MM.1S (cell line): ENCODE data around the gene RWDD1.

Source experiments
- DNase-seq: peaks from one replicate; pipeline ENCODE4 v3.0.0-alpha.2; 2015
- H2AFZ ChIP-seq: fragments of 300-600 bp; sonication (generic); 2 replicates; pipeline ENCODE4 v1.6.0; 2016; ENCODE audit warnings: antibody characterized with exemption, low read length
- H3F3A ChIP-seq: fragments of 300-600 bp; sonication (generic); 2 replicates; pipeline ENCODE4 v1.6.1; 2016; ENCODE audit warnings: mild to moderate bottlenecking, antibody characterized with exemption, low read length, moderate library complexity, mixed read lengths; ENCODE audit not compliant: insufficient read depth
- H3K27ac ChIP-seq: fragments of 300-600 bp; sonication (generic); 2 replicates; pipeline ENCODE4 v1.5.1; 2016; ENCODE audit warnings: mild to moderate bottlenecking, low read length
- H3K27me3 ChIP-seq: fragments of 300-600 bp; sonication (generic); replicated peaks from 2 replicates; pipeline ENCODE4 v1.6.0; 2016; ENCODE audit warnings: low read length; ENCODE audit not compliant: insufficient read depth
- H3K36me3 ChIP-seq: fragments of 300-600 bp; sonication (generic); replicated peaks from 2 replicates; pipeline ENCODE4 v1.6.1; 2016; ENCODE audit warnings: mild to moderate bottlenecking, low read length, mixed read lengths; ENCODE audit not compliant: insufficient read depth
- H3K4me1 ChIP-seq: fragments of 300-600 bp; sonication (generic); 2 replicates; pipeline ENCODE4 v1.6.1; 2016; ENCODE audit warnings: low read length, mixed read lengths
- H3K4me2 ChIP-seq: fragments of 300-600 bp; sonication (generic); 2 replicates; pipeline ENCODE4 v1.6.0; 2016; ENCODE audit warnings: low read depth, low read length
- H3K4me3 ChIP-seq: fragments of 300-600 bp; sonication (generic); 2 replicates; pipeline ENCODE4 v1.5.1; 2016; ENCODE audit warnings: low read length, mixed read lengths
- H3K79me2 ChIP-seq: fragments of 300-600 bp; sonication (generic); 2 replicates; pipeline ENCODE4 v1.6.1; 2016; ENCODE audit warnings: mixed run types, low read length, mixed read lengths
- H3K9ac ChIP-seq: fragments of 300-600 bp; sonication (generic); 2 replicates; pipeline ENCODE4 v1.6.1; 2016; ENCODE audit warnings: low read length, mixed read lengths
- H3K9me2 ChIP-seq: fragments of 300-600 bp; sonication (generic); replicated peaks from 2 replicates; pipeline ENCODE4 v1.6.1; 2016; ENCODE audit warnings: mild to moderate bottlenecking, low read length, mixed read lengths; ENCODE audit not compliant: insufficient read depth
- H3K9me3 ChIP-seq: fragments of 300-600 bp; sonication (generic); replicated peaks from 2 replicates; pipeline ENCODE4 v1.6.1; 2016; ENCODE audit warnings: mild to moderate bottlenecking, low read length, mixed read lengths; ENCODE audit not compliant: insufficient read depth
- H4K20me1 ChIP-seq: fragments of 300-600 bp; sonication (generic); 2 replicates; pipeline ENCODE4 v1.6.1; 2016; ENCODE audit warnings: mild to moderate bottlenecking, low read length, moderate library complexity, mixed read lengths; ENCODE audit not compliant: insufficient read depth
- EZH2 ChIP-seq: fragments of 300-600 bp; sonication (generic); optimal IDR thresholded peaks from 2 replicates; pipeline ENCODE3; 2017; ENCODE audit warnings: low read depth, mild to moderate bottlenecking, antibody characterized with exemption, low read length, mixed read lengths
- EZH2phosphoT487 ChIP-seq: fragments of 300-600 bp; sonication (generic); IDR thresholded peaks from 2 replicates; pipeline ENCODE4 v1.6.1; 2018; ENCODE audit warnings: antibody characterized with exemption, low read length
- TF ChIP-seq, protein P1 (sequence below): fragments of 300-600 bp; sonication (generic); IDR thresholded peaks from 2 replicates; pipeline ENCODE4 v1.5.1; 2016; ENCODE audit warnings: antibody characterized with exemption, low read length, mixed read lengths

RWDD1 gene

DNA sequence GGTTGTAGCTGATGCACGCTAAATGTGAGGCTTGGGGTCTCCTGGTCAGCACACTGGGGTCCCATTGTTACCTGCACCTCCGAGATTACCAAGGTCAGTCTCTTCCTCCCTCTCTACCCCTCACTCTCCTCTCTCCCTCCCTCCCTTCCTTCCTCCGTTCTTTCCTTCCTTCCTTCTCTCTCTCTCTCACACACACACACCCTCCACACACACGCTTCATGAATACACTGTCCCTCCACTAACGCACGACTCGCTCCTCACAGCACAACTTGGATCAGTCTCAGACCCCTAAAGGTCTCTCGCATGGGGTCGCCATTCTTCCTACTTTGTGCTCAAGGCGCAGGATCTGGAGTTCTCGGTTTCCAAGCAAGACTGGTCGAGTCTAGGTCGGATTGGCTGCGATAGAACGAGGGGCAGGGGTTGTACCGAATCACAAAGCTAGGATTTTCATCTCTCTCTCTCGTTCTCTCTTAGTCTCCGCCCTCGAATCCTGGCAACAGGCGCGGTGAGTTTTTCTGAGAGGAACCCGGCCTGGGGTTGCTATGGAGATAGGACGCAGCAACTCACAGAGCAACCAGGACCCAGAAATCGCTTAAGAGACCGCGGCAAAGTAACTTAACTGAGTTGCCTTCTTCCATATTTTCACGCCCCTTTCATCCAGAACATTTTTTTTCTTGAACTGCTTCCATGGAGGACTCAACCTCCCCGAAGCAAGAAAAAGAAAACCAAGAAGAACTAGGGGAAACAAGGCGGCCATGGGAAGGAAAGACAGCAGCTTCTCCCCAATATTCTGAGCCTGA lies 44.8 kb downstream of the RWDD1 start, which contains the start of gene RSPH4A:
RSPH4A (plus strand) TSS at position 543 of the 800 bp plus-strand sequence; CDS start at position 688, 145 bp downstream.
- Histone ChIP-seq H2AFZ (peak within 1 kb of the TSS; percentile 93), H3K9me3 (no peaks in the 10 kb centered on the region), H3K4me1 (0 out of 2 replicates have a peak, but pooled peaks cover 9% of the 10 kb centered on the region), H3K9me2 (no peaks in the 10 kb centered on the region), H3K4me3 (peak within 1 kb of the TSS; percentile 83), H4K20me1 (no peaks in the 10 kb centered on the region), H3K9ac (peak within 1 kb of the TSS; percentile 57; the same call in 1 of the 2 replicates), H3F3A (peaks cover 8% of the 10 kb centered on the region; the same call in 1 of the 2 replicates), H3K27me3 (no peaks in the 10 kb centered on the region), H3K4me2 (peak within 1 kb of the TSS; percentile 82), H3K36me3 (no peaks in the 10 kb centered on the region), H3K79me2 (no peaks in the 10 kb centered on the region), H3K27ac (peak within 1 kb of the TSS; percentile 49; the same call in 1 of the 2 replicates)
- TF ChIP-seq EZH2phosphoT487 = no peak
- no peak for TF ChIP-seq EZH2
- TF ChIP-seq, protein P1, sequence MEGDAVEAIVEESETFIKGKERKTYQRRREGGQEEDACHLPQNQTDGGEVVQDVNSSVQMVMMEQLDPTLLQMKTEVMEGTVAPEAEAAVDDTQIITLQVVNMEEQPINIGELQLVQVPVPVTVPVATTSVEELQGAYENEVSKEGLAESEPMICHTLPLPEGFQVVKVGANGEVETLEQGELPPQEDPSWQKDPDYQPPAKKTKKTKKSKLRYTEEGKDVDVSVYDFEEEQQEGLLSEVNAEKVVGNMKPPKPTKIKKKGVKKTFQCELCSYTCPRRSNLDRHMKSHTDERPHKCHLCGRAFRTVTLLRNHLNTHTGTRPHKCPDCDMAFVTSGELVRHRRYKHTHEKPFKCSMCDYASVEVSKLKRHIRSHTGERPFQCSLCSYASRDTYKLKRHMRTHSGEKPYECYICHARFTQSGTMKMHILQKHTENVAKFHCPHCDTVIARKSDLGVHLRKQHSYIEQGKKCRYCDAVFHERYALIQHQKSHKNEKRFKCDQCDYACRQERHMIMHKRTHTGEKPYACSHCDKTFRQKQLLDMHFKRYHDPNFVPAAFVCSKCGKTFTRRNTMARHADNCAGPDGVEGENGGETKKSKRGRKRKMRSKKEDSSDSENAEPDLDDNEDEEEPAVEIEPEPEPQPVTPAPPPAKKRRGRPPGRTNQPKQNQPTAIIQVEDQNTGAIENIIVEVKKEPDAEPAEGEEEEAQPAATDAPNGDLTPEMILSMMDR = no peak
- peak; percentile 90 for DNase-seq

DNA sequence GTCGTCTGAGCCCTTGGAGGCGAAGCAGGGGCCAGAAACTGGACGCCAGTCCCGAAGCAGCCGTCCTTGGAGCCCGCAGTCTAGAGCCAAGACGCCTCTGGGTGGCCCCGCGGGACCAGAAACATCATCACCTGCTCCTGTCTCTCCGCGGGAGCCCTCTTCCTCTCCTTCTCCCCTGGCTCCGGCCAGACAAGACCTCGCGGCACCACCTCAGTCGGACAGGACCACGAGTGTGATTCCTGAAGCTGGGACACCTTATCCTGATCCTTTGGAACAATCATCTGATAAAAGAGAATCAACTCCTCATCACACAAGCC lies 45.4 kb downstream of the RWDD1 start:
- Histone ChIP-seq H3K79me2 (no peaks in the 10 kb centered on the region), H3K4me1 (0 out of 2 replicates have a peak, but pooled peaks cover 9% of the 10 kb centered on the region), H3K4me3 (peak overlapping the region; percentile 83), H3K36me3 (no peaks in the 10 kb centered on the region), H4K20me1 (no peaks in the 10 kb centered on the region), H3K27me3 (no peaks in the 10 kb centered on the region), H3K9ac (peak overlapping the region; percentile 57; the same call in 1 of the 2 replicates), H3K9me3 (no peaks in the 10 kb centered on the region), H2AFZ (peak overlapping the region; percentile 93), H3K27ac (peak overlapping the region; percentile 49; the same call in 1 of the 2 replicates), H3K4me2 (peak overlapping the region; percentile 82), H3K9me2 (no peaks in the 10 kb centered on the region), H3F3A (peaks cover 8% of the 10 kb centered on the region; the same call in 1 of the 2 replicates)
- peak; percentile 43 for DNase-seq
- TF ChIP-seq EZH2 (no peak), EZH2phosphoT487 (no peak)
- TF ChIP-seq, protein P1 = peak; percentile 28

DNA sequence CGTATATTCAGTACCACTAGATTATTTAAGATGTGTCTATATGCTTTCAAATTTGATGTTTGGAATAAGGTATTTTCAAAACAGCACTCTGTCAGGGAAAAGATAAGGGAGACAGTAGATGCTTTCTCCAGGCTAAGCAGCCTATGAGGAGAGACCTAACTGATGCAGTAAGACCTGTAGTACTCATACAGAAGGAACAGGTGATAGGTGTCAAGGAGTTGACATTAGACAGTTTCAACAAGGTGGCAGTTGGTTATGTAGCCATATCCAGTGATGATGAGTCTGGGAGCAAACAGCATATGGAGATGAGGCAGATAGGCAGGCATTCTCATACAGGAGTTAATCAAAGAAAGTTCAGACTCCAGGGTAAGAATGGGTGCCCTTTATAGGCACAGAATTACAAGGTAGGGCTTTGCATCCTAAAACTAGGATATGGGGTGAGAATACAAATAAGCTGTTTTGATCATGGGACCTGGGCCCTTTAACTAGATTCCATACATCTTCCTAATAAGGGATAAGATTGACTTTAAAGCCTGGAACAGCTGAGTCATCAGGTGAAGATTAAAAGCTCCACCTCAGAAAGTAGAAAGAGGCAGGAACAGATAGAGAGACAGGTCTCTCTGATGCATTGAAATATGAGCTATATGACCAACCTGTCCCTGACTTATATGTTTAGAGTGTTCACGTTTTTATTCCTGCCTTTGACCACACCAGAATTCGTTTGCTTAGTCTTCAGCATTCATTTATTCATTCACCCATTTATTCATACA lies 52.9 kb downstream of the RWDD1 start:
- no peaks in the 10 kb centered on the region for H4K20me1 ChIP-seq
- no peaks in the 10 kb centered on the region for H3K36me3 ChIP-seq
- no peak for DNase-seq
- no peaks in the 10 kb centered on the region for H3K9me3 ChIP-seq
- H3K79me2 ChIP-seq = no peaks in the 10 kb centered on the region
- no peaks in the 10 kb centered on the region for H3F3A ChIP-seq
- TF ChIP-seq EZH2 (no peak), EZH2phosphoT487 (no peak)
- TF ChIP-seq, protein P1 = no peak
- H3K4me2 ChIP-seq = no peak overlapping the region
- H3K9ac ChIP-seq = no peak overlapping the region
- H3K27me3 ChIP-seq = no peaks in the 10 kb centered on the region
- H3K4me1 ChIP-seq = peaks cover 12% of the 10 kb centered on the region
- no peak overlapping the region for H3K4me3 ChIP-seq
- H3K9me2 ChIP-seq = no peaks in the 10 kb centered on the region
- no peak overlapping the region for H2AFZ ChIP-seq
- no peak overlapping the region for H3K27ac ChIP-seq
